SK-N-SH treated with all-trans-retinoic acid at 6 μM for 48 hours (cell line): ENCODE data around the gene TFIP11.

ENCODE experiments used
- ATAC-seq: fragments of 200-7000 bp; cut with Tn5 transposase; 3 replicates; pipeline ENCODE4 v1.9.1; 2020; ENCODE audit warnings: mild to moderate bottlenecking, moderate library complexity
- ARNTL ChIP-seq: fragments of 450-650 bp; formaldehyde crosslinking; IDR thresholded peaks from 2 replicates; pipeline ENCODE4 v1.5.0; 2020; ENCODE audit warnings: low read depth, mild to moderate bottlenecking, moderate library complexity, borderline replicate concordance
- BACH2 ChIP-seq: fragments of 250-450 bp; sonication (Bioruptor Pico); IDR thresholded peaks from 2 replicates; pipeline ENCODE4 v1.9.0; 2021; ENCODE audit warnings: mild to moderate bottlenecking, borderline replicate concordance
- CREB5 ChIP-seq: fragments of 250-450 bp; sonication (Bioruptor Pico); IDR thresholded peaks from 2 replicates; pipeline ENCODE4 v1.5.1; 2020; ENCODE audit warnings: low read depth, mild to moderate bottlenecking, moderate library complexity
- CSRNP3 ChIP-seq: fragments of 250-450 bp; sonication (Bioruptor Pico); IDR thresholded peaks from 2 replicates; pipeline ENCODE4 v1.5.1; 2021; ENCODE audit warnings: mild to moderate bottlenecking, moderate library complexity
- ESRRG ChIP-seq: fragments of 250-450 bp; sonication (Bioruptor Pico); IDR thresholded peaks from 2 replicates; pipeline ENCODE4 v1.6.1; 2021; ENCODE audit warnings: mild to moderate bottlenecking
- GLIS3 ChIP-seq: fragments of 250-450 bp; sonication (Bioruptor Pico); IDR thresholded peaks from 2 replicates; pipeline ENCODE4 v1.5.0; 2020; ENCODE audit warnings: mild to moderate bottlenecking, moderate library complexity
- ISL1 ChIP-seq: fragments of 250-450 bp; sonication (Bioruptor Pico); IDR thresholded peaks from 2 replicates; pipeline ENCODE4 v2.1.2; 2022; ENCODE audit warnings: mild to moderate bottlenecking, moderate library complexity
- OSR1 ChIP-seq: fragments of 250-450 bp; sonication (Bioruptor Pico); IDR thresholded peaks from 2 replicates; pipeline ENCODE4 v1.8.0; 2022; ENCODE audit warnings: moderate library complexity, mild to moderate bottlenecking, inconsistent platforms
- PATZ1 ChIP-seq: fragments of 250-450 bp; sonication (Bioruptor Pico); IDR thresholded peaks from 2 replicates; pipeline ENCODE4 v1.8.0; 2020; ENCODE audit warnings: mild to moderate bottlenecking, moderate library complexity, borderline replicate concordance
- POU6F1 ChIP-seq: fragments of 250-450 bp; sonication (Bioruptor Pico); IDR thresholded peaks from 2 replicates; pipeline ENCODE4 v1.8.0; 2021; ENCODE audit warnings: low read depth, mild to moderate bottlenecking, moderate library complexity, borderline replicate concordance
- PPARA ChIP-seq: fragments of 250-450 bp; sonication (Bioruptor Pico); IDR thresholded peaks from 2 replicates; pipeline ENCODE4 v1.5.0; 2020; ENCODE audit warnings: mild to moderate bottlenecking, borderline replicate concordance
- RARB ChIP-seq: fragments of 250-450 bp; sonication (Bioruptor Pico); IDR thresholded peaks from 2 replicates; pipeline ENCODE4 v1.8.0; 2021; ENCODE audit warnings: mild to moderate bottlenecking, moderate library complexity
- SNAI2 ChIP-seq: fragments of 250-450 bp; sonication (Bioruptor Pico); IDR thresholded peaks from 2 replicates; pipeline ENCODE4 v1.5.0; 2020; ENCODE audit warnings: mild to moderate bottlenecking, moderate library complexity
- TCF4 ChIP-seq: fragments of 250-450 bp; sonication (Bioruptor Pico); IDR thresholded peaks from 2 replicates; pipeline ENCODE4 v1.8.0; 2021; ENCODE audit warnings: mild to moderate bottlenecking, moderate library complexity, borderline replicate concordance
- TOX ChIP-seq: fragments of 250-450 bp; sonication (Bioruptor Pico); IDR thresholded peaks from 2 replicates; pipeline ENCODE4 v1.8.0; 2021; ENCODE audit warnings: mild to moderate bottlenecking, moderate library complexity, borderline replicate concordance
- TSHZ2 ChIP-seq: fragments of 250-450 bp; sonication (Bioruptor Pico); IDR thresholded peaks from 2 replicates; pipeline ENCODE4 v1.5.0; 2020; ENCODE audit warnings: mild to moderate bottlenecking, moderate library complexity
- ZC3H10 ChIP-seq: fragments of 250-450 bp; sonication (Bioruptor Pico); IDR thresholded peaks from 2 replicates; pipeline ENCODE4 v1.5.1; 2021; ENCODE audit warnings: mild to moderate bottlenecking, moderate library complexity
- ZFP3 ChIP-seq: fragments of 250-450 bp; sonication (Bioruptor Pico); IDR thresholded peaks from 2 replicates; pipeline ENCODE4 v1.5.0; 2020; ENCODE audit warnings: mild to moderate bottlenecking, moderate library complexity
- ZFP30 ChIP-seq: fragments of 450-650 bp; formaldehyde crosslinking; IDR thresholded peaks from 2 replicates; pipeline ENCODE4 v1.5.0; 2022; ENCODE audit warnings: mild to moderate bottlenecking, moderate library complexity
- ZNF565 ChIP-seq: fragments of 450-650 bp; formaldehyde crosslinking; conservative IDR thresholded peaks from 2 replicates; pipeline ENCODE4 v1.5.0; 2020; ENCODE audit warnings: low read depth, mild to moderate bottlenecking, moderate library complexity
- ZNF70 ChIP-seq: fragments of 450-650 bp; formaldehyde crosslinking; IDR thresholded peaks from 2 replicates; pipeline ENCODE4 v1.5.0; 2020; ENCODE audit warnings: mild to moderate bottlenecking, moderate library complexity
- ZNF8 ChIP-seq: fragments of 450-650 bp; formaldehyde crosslinking; IDR thresholded peaks from 2 replicates; pipeline ENCODE4 v1.5.0; 2020; ENCODE audit warnings: mild to moderate bottlenecking, moderate library complexity

TFIP11 gene

GRCh38 chr22:26450453-26451185 lies 61.7 kb downstream of the TFIP11 start:
- TF ChIP-seq GLIS3 (CRISPR knock-in tag) = no peak
- TF ChIP-seq SNAI2 (CRISPR knock-in tag) = no peak
- TF ChIP-seq ARNTL (CRISPR knock-in tag) = no peak
- TF ChIP-seq ZFP30 (CRISPR knock-in tag) = no peak
- TF ChIP-seq TSHZ2 (CRISPR knock-in tag) = no peak
- no peak for TF ChIP-seq OSR1 (CRISPR knock-in tag)
- TF ChIP-seq ZNF565 = no peak
- TF ChIP-seq ZNF70 = no peak
- TF ChIP-seq CREB5 (CRISPR knock-in tag) = no peak
- no peak for TF ChIP-seq POU6F1 (CRISPR knock-in tag)
- no peak for TF ChIP-seq ZNF8 (CRISPR knock-in tag)
- no peak for TF ChIP-seq PPARA
- no peak for TF ChIP-seq TCF4 (CRISPR knock-in tag)
- TF ChIP-seq TOX (CRISPR knock-in tag) = no peak
- TF ChIP-seq PATZ1 (CRISPR knock-in tag) = no peak
- no peak for TF ChIP-seq RARB (CRISPR knock-in tag)
- no peak for TF ChIP-seq ISL1 (CRISPR knock-in tag)
- no peak for TF ChIP-seq ZC3H10 (CRISPR knock-in tag)
- no peak for TF ChIP-seq BACH2
- no peak for TF ChIP-seq ZFP3
- no peak for ATAC-seq

- TF ChIP-seq TCF4 (CRISPR knock-in tag) (no peak), GLIS3 (CRISPR knock-in tag) (no peak), PPARA (no peak), BACH2 (no peak), ESRRG (CRISPR knock-in tag) (no peak), TOX (CRISPR knock-in tag) (no peak), OSR1 (CRISPR knock-in tag) (no peak), ZFP3 (no peak), ZNF565 (no peak), CREB5 (CRISPR knock-in tag) (no peak), RARB (CRISPR knock-in tag) (no peak), SNAI2 (CRISPR knock-in tag) (no peak), ZNF70 (no peak), TSHZ2 (CRISPR knock-in tag) (no peak), CSRNP3 (CRISPR knock-in tag) (no peak), ZFP30 (CRISPR knock-in tag) (no peak), ZC3H10 (CRISPR knock-in tag) (no peak), ZNF8 (CRISPR knock-in tag) (no peak)
These were observed 63.3 kb downstream of the TFIP11 start for GRCh38 chr22:26448941-26449340.

More at GRCh38 chr22:26448941-26449340, 63.3 kb downstream of the TFIP11 start:
- no peak; the same call in 1 of the 3 replicates for ATAC-seq
